ENCODE data around the gene CPE.
"Not testable (repeated sequence)": the region's sequence is repeated elsewhere in the genome, so short reads cannot be mapped to it uniquely, and the experiment has no call there.

CPE gene

GRCh38 chr4:165472943-165473676 is 94.3 kb downstream of the CPE start:
- DNase-seq, result no peak

- DNase-seq, result no peak
Observed at GRCh38 chr4:165474784-165475705, 96.2 kb downstream of the CPE start.

GRCh38 chr4:165475706-165476070 is 96.9 kb downstream of the CPE start:
- no peak for DNase-seq

- no peak for DNase-seq
Observed at GRCh38 chr4:165476214-165477098, 97.6 kb downstream of the CPE start.

GRCh38 chr4:165477799-165478198 is 99.0 kb downstream of the CPE start:
- DNase-seq, result no peak

GRCh38 chr4:165478260-165478659 is 99.5 kb downstream of the CPE start:
- DNase-seq, result no peak

- no peak for DNase-seq
Observed at GRCh38 chr4:165481053-165481835, 102.4 kb downstream of the CPE start.

GRCh38 chr4:165489786-165490185 is 111.0 kb downstream of the CPE start:
- no peak for DNase-seq

- not testable (repeated sequence) for DNase-seq
Observed at GRCh38 chr4:165492583-165492982, 113.8 kb downstream of the CPE start.

- no peak for DNase-seq
Observed at GRCh38 chr4:165493359-165493758, 114.6 kb downstream of the CPE start.

- DNase-seq, result no peak
Observed at GRCh38 chr4:165502916-165503907, 124.4 kb downstream of the CPE start.

- no peak for DNase-seq
Observed at GRCh38 chr4:165504184-165504583, 125.4 kb downstream of the CPE start.

- no peak for DNase-seq
Observed at GRCh38 chr4:165505958-165506837, 127.4 kb downstream of the CPE start.

GRCh38 chr4:165506849-165507248 is 128.0 kb downstream of the CPE start:
- DNase-seq, result no peak

- no peak for DNase-seq
Observed at GRCh38 chr4:165507381-165507780, 128.6 kb downstream of the CPE start.

- DNase-seq, result no peak
Observed at GRCh38 chr4:165508372-165509120, 129.7 kb downstream of the CPE start.

- DNase-seq, result no peak
Observed at GRCh38 chr4:165512424-165512823, 133.6 kb downstream of the CPE start.

- no peak for DNase-seq
Observed at GRCh38 chr4:165514739-165515138, 135.9 kb downstream of the CPE start.

- DNase-seq, result no peak
Observed at GRCh38 chr4:165515201-165515600, 136.4 kb downstream of the CPE start.

All from NCI-H1930 (cell line).